GM18511 (cell line): Measurements from ENCODE around the gene PXT1.

Experiments
- ATAC-seq: cut with Tn5 transposase; IDR thresholded peaks from one replicate; pipeline ENCODE4 v1.9.1; 2021; ENCODE audit warnings: mild to moderate bottlenecking, moderate library complexity; ENCODE audit not compliant: unreplicated experiment

The PXT1 gene

DNA sequence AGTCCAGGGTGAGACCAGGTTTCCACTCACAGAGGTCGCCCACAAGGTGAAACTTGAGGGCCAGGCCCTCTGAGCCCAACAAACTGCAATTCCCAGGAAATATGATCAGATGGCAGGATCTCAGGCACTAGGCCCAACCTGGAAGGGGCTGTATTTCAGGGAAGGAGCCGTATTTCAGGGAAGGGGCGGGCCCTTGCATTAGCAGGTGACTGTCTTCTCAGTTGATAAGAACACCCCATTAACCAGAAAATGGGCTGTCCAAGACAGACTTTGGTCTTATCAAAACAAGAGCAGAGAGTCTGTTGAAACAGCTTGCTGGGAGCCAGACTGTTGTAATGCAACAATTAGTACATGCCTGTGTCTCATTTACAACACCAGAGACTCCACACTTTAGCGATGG is 95.0 kb downstream of the PXT1 start:
- ATAC-seq: no peak

DNA sequence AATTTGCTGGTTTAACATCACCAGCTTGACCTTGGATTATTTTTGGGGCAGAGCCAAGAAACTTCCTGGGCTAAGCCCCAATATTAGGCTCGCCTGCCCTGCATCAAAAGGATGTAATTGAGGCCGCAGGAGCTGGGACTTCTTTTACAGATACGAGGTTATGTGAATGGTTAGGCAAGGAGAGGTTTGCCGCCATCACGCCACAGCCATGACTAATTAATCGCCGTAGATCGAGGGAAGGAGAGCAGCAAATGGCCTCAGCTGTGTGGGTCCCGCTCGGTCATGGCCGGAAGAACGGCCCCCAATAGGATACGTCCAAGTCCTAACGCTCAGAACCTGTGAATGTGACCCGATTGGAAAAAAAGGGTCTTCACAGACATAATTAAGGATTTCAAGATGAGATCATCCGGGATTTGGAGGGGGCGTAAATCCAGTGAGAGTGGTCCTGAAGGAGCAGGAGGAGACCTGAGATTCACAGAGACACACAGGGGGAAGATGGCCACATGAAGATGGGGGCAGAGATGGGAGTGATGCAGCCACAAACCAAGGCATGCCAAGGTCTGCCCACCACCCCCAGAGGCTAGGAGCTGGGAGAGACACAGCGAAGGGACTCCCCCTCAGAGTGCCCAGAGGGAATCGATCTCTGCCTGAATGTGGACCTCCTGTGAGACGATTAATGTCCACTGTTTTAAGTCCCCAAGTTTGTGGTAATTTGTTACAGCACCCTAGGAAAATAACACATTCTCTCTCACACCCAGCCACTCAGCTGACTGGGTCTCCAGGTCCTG is 96.0 kb downstream of the PXT1 start:
- no peak for ATAC-seq

DNA sequence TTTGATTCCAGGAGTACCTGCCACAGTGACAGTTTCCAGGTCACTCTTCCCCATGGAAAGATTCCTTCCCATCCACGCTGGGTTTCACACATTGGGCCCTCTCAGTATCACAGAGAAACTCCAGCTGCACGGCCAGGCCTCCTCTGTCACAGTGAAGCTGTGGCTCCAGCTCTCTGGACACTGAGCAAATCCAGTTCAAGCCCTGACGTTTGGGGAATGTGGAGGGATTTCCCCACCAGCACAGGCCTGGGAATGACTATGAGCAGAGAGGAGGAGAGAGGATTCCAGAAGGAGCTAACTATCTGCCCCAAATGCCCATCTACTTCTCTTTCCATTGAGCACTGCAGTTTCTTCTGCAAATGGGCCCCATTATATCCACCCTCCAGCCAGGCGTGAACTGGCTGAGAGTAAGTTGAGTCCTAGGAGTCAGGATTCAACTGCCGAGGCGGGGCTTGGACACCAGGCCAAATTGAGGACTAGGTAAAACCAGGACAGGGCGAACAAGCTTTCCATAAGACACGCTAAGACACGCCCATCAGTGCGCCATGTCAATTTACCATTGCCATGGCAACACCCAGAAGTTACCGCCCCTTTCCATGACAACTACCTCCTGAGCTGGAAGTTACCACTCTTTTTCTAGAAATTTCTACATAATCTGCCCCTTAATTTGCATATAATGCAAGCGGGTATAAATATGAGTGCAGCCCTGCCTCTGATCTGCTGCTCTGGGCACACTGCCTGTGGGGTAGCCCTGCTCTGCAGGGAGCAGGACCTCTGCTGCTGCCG is 96.8 kb downstream of the PXT1 start:
- no peak for ATAC-seq

DNA sequence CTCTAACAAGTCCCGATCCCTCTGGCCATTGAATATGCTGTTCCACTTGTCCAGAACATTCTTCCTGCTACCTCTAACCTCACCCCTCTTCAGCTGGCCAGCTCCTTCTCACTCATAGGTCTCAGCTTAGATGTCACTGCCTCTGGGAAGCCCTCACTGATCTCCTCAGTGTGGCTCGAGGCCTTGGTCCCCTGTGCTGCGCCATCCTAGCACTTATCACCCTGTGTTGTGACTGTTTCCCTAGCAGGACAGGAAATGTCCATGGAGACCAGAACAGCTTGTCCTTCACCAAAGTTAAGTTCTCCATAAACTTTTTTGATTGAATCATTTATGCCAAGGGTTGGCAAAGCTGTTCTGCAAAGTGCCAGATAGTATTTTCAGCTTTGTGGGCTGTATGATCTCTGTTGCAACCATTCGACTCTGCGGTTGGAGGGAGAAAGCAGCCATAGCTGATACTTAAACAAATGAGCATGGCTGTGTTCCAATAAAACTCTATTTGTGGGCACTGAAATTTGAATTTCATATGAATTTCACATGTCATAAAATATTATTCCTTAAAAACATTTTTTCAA is 99.5 kb downstream of the PXT1 start:
- no peak for ATAC-seq

DNA sequence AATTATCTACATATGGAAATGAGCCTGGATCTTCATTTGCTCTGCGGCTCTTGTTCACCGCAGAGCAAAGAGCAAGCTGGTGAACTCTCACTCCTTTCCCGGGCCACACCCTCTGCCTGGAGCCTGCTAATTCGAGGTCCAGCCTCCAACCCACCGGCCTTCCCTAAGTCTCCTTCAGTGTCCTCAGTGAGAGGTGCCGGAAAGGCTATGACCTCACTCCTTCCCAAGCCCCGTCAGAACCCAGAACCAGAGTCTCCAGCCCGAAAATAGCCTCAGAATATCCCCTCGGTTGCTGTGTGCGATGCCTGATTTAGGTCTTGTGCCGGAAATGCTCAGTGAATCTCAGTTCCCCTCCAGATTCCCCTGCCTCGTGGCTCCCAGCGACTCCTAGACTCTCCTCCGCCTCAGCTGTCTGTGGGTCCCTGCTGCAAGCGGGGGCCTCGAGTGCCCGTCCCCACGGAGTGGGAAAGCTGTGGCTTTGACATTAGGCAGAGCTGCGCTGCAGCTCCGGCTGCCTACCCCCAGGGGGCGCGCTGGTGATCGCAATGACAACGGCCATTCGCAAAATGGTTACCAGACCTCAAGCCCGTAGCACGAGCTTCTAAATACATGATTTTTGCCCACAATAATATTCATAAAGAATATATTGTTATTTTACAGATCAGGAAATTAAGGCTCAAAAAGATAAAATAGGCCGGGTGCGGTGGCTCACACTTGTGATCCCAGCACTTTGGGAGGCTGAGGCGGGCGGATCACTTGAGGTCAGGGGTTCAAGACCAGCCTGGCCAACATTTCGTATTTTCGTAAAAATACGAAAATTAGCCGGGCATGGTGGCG is 101.8 kb downstream of the PXT1 start:
- ATAC-seq: no peak
